SK-N-SH treated with all-trans-retinoic acid at 6 μM for 48 hours (cell line): ENCODE measurements around the gene MB21D2.

Source experiments
- ARNTL ChIP-seq: fragments of 450-650 bp; formaldehyde crosslinking; IDR thresholded peaks from 2 replicates; pipeline ENCODE4 v1.5.0; 2020; ENCODE audit warnings: low read depth, mild to moderate bottlenecking, moderate library complexity, borderline replicate concordance
- CREB5 ChIP-seq: fragments of 250-450 bp; sonication (Bioruptor Pico); IDR thresholded peaks from 2 replicates; pipeline ENCODE4 v1.5.1; 2020; ENCODE audit warnings: low read depth, mild to moderate bottlenecking, moderate library complexity
- CSDC2 ChIP-seq: fragments of 250-450 bp; sonication (Bioruptor Pico); IDR thresholded peaks from 2 replicates; pipeline ENCODE4 v1.5.0; 2020; ENCODE audit warnings: mild to moderate bottlenecking, moderate library complexity
- GLIS3 ChIP-seq: fragments of 250-450 bp; sonication (Bioruptor Pico); IDR thresholded peaks from 2 replicates; pipeline ENCODE4 v1.5.0; 2020; ENCODE audit warnings: mild to moderate bottlenecking, moderate library complexity
- ISL1 ChIP-seq: fragments of 250-450 bp; sonication (Bioruptor Pico); IDR thresholded peaks from 2 replicates; pipeline ENCODE4 v2.1.2; 2022; ENCODE audit warnings: mild to moderate bottlenecking, moderate library complexity
- PATZ1 ChIP-seq: fragments of 250-450 bp; sonication (Bioruptor Pico); IDR thresholded peaks from 2 replicates; pipeline ENCODE4 v1.8.0; 2020; ENCODE audit warnings: mild to moderate bottlenecking, moderate library complexity, borderline replicate concordance
- POU6F1 ChIP-seq: fragments of 250-450 bp; sonication (Bioruptor Pico); IDR thresholded peaks from 2 replicates; pipeline ENCODE4 v1.8.0; 2021; ENCODE audit warnings: low read depth, mild to moderate bottlenecking, moderate library complexity, borderline replicate concordance
- PPARA ChIP-seq: fragments of 250-450 bp; sonication (Bioruptor Pico); IDR thresholded peaks from 2 replicates; pipeline ENCODE4 v1.5.0; 2020; ENCODE audit warnings: mild to moderate bottlenecking, borderline replicate concordance
- RARB ChIP-seq: fragments of 250-450 bp; sonication (Bioruptor Pico); IDR thresholded peaks from 2 replicates; pipeline ENCODE4 v1.8.0; 2021; ENCODE audit warnings: mild to moderate bottlenecking, moderate library complexity
- TOX ChIP-seq: fragments of 250-450 bp; sonication (Bioruptor Pico); IDR thresholded peaks from 2 replicates; pipeline ENCODE4 v1.8.0; 2021; ENCODE audit warnings: mild to moderate bottlenecking, moderate library complexity, borderline replicate concordance
- ZC3H10 ChIP-seq: fragments of 250-450 bp; sonication (Bioruptor Pico); IDR thresholded peaks from 2 replicates; pipeline ENCODE4 v1.5.1; 2021; ENCODE audit warnings: mild to moderate bottlenecking, moderate library complexity
- ZFP3 ChIP-seq: fragments of 250-450 bp; sonication (Bioruptor Pico); IDR thresholded peaks from 2 replicates; pipeline ENCODE4 v1.5.0; 2020; ENCODE audit warnings: mild to moderate bottlenecking, moderate library complexity
- ZFP30 ChIP-seq: fragments of 450-650 bp; formaldehyde crosslinking; IDR thresholded peaks from 2 replicates; pipeline ENCODE4 v1.5.0; 2022; ENCODE audit warnings: mild to moderate bottlenecking, moderate library complexity
- ZNF70 ChIP-seq: fragments of 450-650 bp; formaldehyde crosslinking; IDR thresholded peaks from 2 replicates; pipeline ENCODE4 v1.5.0; 2020; ENCODE audit warnings: mild to moderate bottlenecking, moderate library complexity

GRCh38 chr3:192918275-192918588 lies 576 bp upstream of the MB21D2 start:
- no peak for TF ChIP-seq CREB5 (CRISPR knock-in tag)
- TF ChIP-seq RARB (CRISPR knock-in tag): no peak
- no peak for TF ChIP-seq ZNF70 (CRISPR knock-in tag)
- no peak for TF ChIP-seq CSDC2 (CRISPR knock-in tag)
- TF ChIP-seq PATZ1: no peak
- no peak for TF ChIP-seq ARNTL (CRISPR knock-in tag)
- no peak for TF ChIP-seq POU6F1
- TF ChIP-seq GLIS3 (CRISPR knock-in tag): no peak
- TF ChIP-seq ZFP3 (CRISPR knock-in tag): no peak
- no peak for TF ChIP-seq ISL1 (CRISPR knock-in tag)
- TF ChIP-seq TOX (CRISPR knock-in tag): no peak
- no peak for TF ChIP-seq ZFP30 (CRISPR knock-in tag)
- TF ChIP-seq ZC3H10 (CRISPR knock-in tag): no peak
- no peak for TF ChIP-seq PPARA (CRISPR knock-in tag)
